Activated naive CD4-positive, alpha-beta T cell treated with anti-CD3 and anti-CD28 coated beads, Interleukin-2, amount 50 U/mL, for 24 hours (primary cell): Measurements from ENCODE around the gene LPP.
A peak's percentile ranks its signal among the peaks of the same experiment; 100 is the strongest.
"Not testable (repeated sequence)": the region's sequence is repeated elsewhere in the genome, so short reads cannot be mapped to it uniquely, and the experiment has no call there.

Source experiments
- H3K27ac Mint-ChIP-seq: one replicate; pipeline ENCODE4 v1.8.0; 2021; ENCODE audit warnings: mild to moderate bottlenecking, mixed read lengths
- H3K27me3 Mint-ChIP-seq: one replicate; pipeline ENCODE4 v1.8.0; 2021; ENCODE audit warnings: mixed read lengths
- H3K36me3 Mint-ChIP-seq: one replicate; pipeline ENCODE4 v1.8.0; 2021; ENCODE audit warnings: mixed read lengths
- H3K4me1 Mint-ChIP-seq: one replicate; pipeline ENCODE4 v1.8.0; 2021; ENCODE audit warnings: mixed read lengths
- H3K4me3 Mint-ChIP-seq: one replicate; pipeline ENCODE4 v1.8.0; 2021; ENCODE audit warnings: mild to moderate bottlenecking, mixed read lengths
- H3K9me3 Mint-ChIP-seq: one replicate; pipeline ENCODE4 v1.8.0; 2021; ENCODE audit warnings: mixed read lengths

The LPP gene

GRCh38 chr3:188126934-188127333, 27.0 kb upstream of the LPP start:
- H3K9me3 Mint-ChIP-seq = no peaks in the 10 kb centered on the region
- H3K36me3 Mint-ChIP-seq = no peaks in the 10 kb centered on the region
- H3K27ac Mint-ChIP-seq = no peak overlapping the region
- no peaks in the 10 kb centered on the region for H3K27me3 Mint-ChIP-seq
- H3K4me1 Mint-ChIP-seq = peaks cover 11% of the 10 kb centered on the region
- H3K4me3 Mint-ChIP-seq = no peak overlapping the region

- Mint-ChIP-seq H3K4me3 (no peak overlapping the region), H3K4me1 (peaks cover 3% of the 10 kb centered on the region), H3K9me3 (no peaks in the 10 kb centered on the region), H3K27ac (no peak overlapping the region), H3K36me3 (no peaks in the 10 kb centered on the region), H3K27me3 (no peaks in the 10 kb centered on the region)
Measured at GRCh38 chr3:188128905-188129304, 25.1 kb upstream of the LPP start.

- not testable (repeated sequence) for H3K27ac Mint-ChIP-seq, H3K4me3 Mint-ChIP-seq, H3K9me3 Mint-ChIP-seq, H3K4me1 Mint-ChIP-seq, H3K36me3 Mint-ChIP-seq, H3K27me3 Mint-ChIP-seq
Measured at GRCh38 chr3:188131023-188131422, 22.9 kb upstream of the LPP start.

- H3K27ac Mint-ChIP-seq = no peak overlapping the region
Measured at GRCh38 chr3:188133219-188133618, 20.7 kb upstream of the LPP start.

GRCh38 chr3:188133646-188134045, 20.3 kb upstream of the LPP start:
- Mint-ChIP-seq H3K36me3 (no peaks in the 10 kb centered on the region), H3K27ac (no peak overlapping the region), H3K9me3 (no peaks in the 10 kb centered on the region), H3K27me3 (no peaks in the 10 kb centered on the region), H3K4me1 (peaks cover 5% of the 10 kb centered on the region), H3K4me3 (no peak overlapping the region)

More at GRCh38 chr3:188133219-188133618, 20.7 kb upstream of the LPP start:
- Mint-ChIP-seq H3K36me3 (no peaks in the 10 kb centered on the region), H3K4me3 (no peak overlapping the region), H3K9me3 (no peaks in the 10 kb centered on the region), H3K27me3 (no peaks in the 10 kb centered on the region), H3K4me1 (peaks cover 5% of the 10 kb centered on the region)

GRCh38 chr3:188134079-188134478, 19.9 kb upstream of the LPP start:
- Mint-ChIP-seq H3K27ac (no peak overlapping the region), H3K4me1 (peaks cover 5% of the 10 kb centered on the region), H3K4me3 (no peak overlapping the region), H3K9me3 (no peaks in the 10 kb centered on the region), H3K36me3 (no peaks in the 10 kb centered on the region), H3K27me3 (no peaks in the 10 kb centered on the region)

GRCh38 chr3:188134856-188135255, 19.1 kb upstream of the LPP start:
- no peaks in the 10 kb centered on the region for H3K9me3 Mint-ChIP-seq
- H3K4me1 Mint-ChIP-seq = peaks cover 5% of the 10 kb centered on the region
- no peaks in the 10 kb centered on the region for H3K27me3 Mint-ChIP-seq
- H3K4me3 Mint-ChIP-seq = no peak overlapping the region
- H3K27ac Mint-ChIP-seq = no peak overlapping the region
- no peaks in the 10 kb centered on the region for H3K36me3 Mint-ChIP-seq

- Mint-ChIP-seq H3K27me3 (no peaks in the 10 kb centered on the region), H3K4me3 (no peak overlapping the region), H3K9me3 (no peaks in the 10 kb centered on the region), H3K4me1 (peaks cover 5% of the 10 kb centered on the region), H3K36me3 (no peaks in the 10 kb centered on the region), H3K27ac (no peak overlapping the region)
Measured at GRCh38 chr3:188135271-188135670, 18.7 kb upstream of the LPP start.

GRCh38 chr3:188137051-188137450, 16.9 kb upstream of the LPP start:
- H3K4me1 Mint-ChIP-seq = peaks cover 5% of the 10 kb centered on the region
- no peak overlapping the region for H3K27ac Mint-ChIP-seq
- no peaks in the 10 kb centered on the region for H3K27me3 Mint-ChIP-seq
- no peaks in the 10 kb centered on the region for H3K36me3 Mint-ChIP-seq
- H3K4me3 Mint-ChIP-seq = no peak overlapping the region
- no peaks in the 10 kb centered on the region for H3K9me3 Mint-ChIP-seq

GRCh38 chr3:188139466-188139865, 14.5 kb upstream of the LPP start:
- Mint-ChIP-seq H3K36me3 (no peaks in the 10 kb centered on the region), H3K27me3 (no peaks in the 10 kb centered on the region), H3K27ac (no peak overlapping the region), H3K4me3 (no peak overlapping the region), H3K9me3 (no peaks in the 10 kb centered on the region), H3K4me1 (peaks cover 5% of the 10 kb centered on the region)

GRCh38 chr3:188146219-188146618, 7.7 kb upstream of the LPP start:
- no peaks in the 10 kb centered on the region for H3K36me3 Mint-ChIP-seq
- H3K4me3 Mint-ChIP-seq = no peak overlapping the region
- H3K27me3 Mint-ChIP-seq = no peaks in the 10 kb centered on the region
- H3K27ac Mint-ChIP-seq = no peak overlapping the region
- no peaks in the 10 kb centered on the region for H3K9me3 Mint-ChIP-seq
- H3K4me1 Mint-ChIP-seq = peaks cover 19% of the 10 kb centered on the region

GRCh38 chr3:188147782-188148181, 6.2 kb upstream of the LPP start:
- Mint-ChIP-seq H3K36me3 (no peaks in the 10 kb centered on the region), H3K27me3 (no peaks in the 10 kb centered on the region), H3K4me1 (peaks cover 29% of the 10 kb centered on the region), H3K27ac (no peak overlapping the region), H3K4me3 (no peak overlapping the region), H3K9me3 (no peaks in the 10 kb centered on the region)

- H3K36me3 Mint-ChIP-seq = no peaks in the 10 kb centered on the region
- H3K27ac Mint-ChIP-seq = peak overlapping the region; percentile 10
- peaks cover 35% of the 10 kb centered on the region for H3K4me1 Mint-ChIP-seq
- H3K9me3 Mint-ChIP-seq = no peaks in the 10 kb centered on the region
- no peak overlapping the region for H3K4me3 Mint-ChIP-seq
- no peaks in the 10 kb centered on the region for H3K27me3 Mint-ChIP-seq
Measured at GRCh38 chr3:188148318-188148717, 5.6 kb upstream of the LPP start.

- Mint-ChIP-seq H3K27ac (peak overlapping the region; percentile 20), H3K9me3 (no peaks in the 10 kb centered on the region), H3K27me3 (no peaks in the 10 kb centered on the region), H3K36me3 (no peaks in the 10 kb centered on the region), H3K4me1 (peaks cover 41% of the 10 kb centered on the region), H3K4me3 (no peak overlapping the region)
Measured at GRCh38 chr3:188149587-188149986, 4.4 kb upstream of the LPP start.

- Mint-ChIP-seq H3K36me3 (no peaks in the 10 kb centered on the region), H3K27ac (no peak overlapping the region), H3K4me3 (no peak overlapping the region), H3K4me1 (peaks cover 54% of the 10 kb centered on the region), H3K9me3 (no peaks in the 10 kb centered on the region), H3K27me3 (no peaks in the 10 kb centered on the region)
Measured at GRCh38 chr3:188150982-188151381, 3.0 kb upstream of the LPP start.

- H3K27me3 Mint-ChIP-seq = no peaks in the 10 kb centered on the region
- H3K9me3 Mint-ChIP-seq = no peaks in the 10 kb centered on the region
- H3K4me1 Mint-ChIP-seq = peaks cover 58% of the 10 kb centered on the region
- no peaks in the 10 kb centered on the region for H3K36me3 Mint-ChIP-seq
- H3K27ac Mint-ChIP-seq = no peak overlapping the region
- no peak overlapping the region for H3K4me3 Mint-ChIP-seq
Measured at GRCh38 chr3:188151438-188151837, 2.5 kb upstream of the LPP start.

- Mint-ChIP-seq H3K4me1 (peaks cover 66% of the 10 kb centered on the region), H3K4me3 (peak overlapping the region; percentile 92), H3K27ac (peak overlapping the region; percentile 31), H3K27me3 (no peaks in the 10 kb centered on the region), H3K36me3 (no peaks in the 10 kb centered on the region), H3K9me3 (no peaks in the 10 kb centered on the region)
Measured at GRCh38 chr3:188152660-188153436, 1.1 kb upstream of the LPP start.
